Right lobe of liver (tissue), 4 donors: ENCODE results near the gene NAA60.

Experiments
- POLR2A ChIP-seq: fragments of 450-650 bp; IDR thresholded peaks from one replicate; pipeline ENCODE4 v1.6.1; 2017; ENCODE audit warnings: antibody characterized with exemption, mild to moderate bottlenecking
- TF ChIP-seq, protein P1 (sequence below), 4 donors: fragments of 200-600 bp in 3 of 4; fragments of 450-650 bp in 1 of 4; IDR thresholded peaks; one replicate each; pipeline versions ENCODE4 v1.5.1 to v1.8.0; 2016 to 2022; ENCODE audit warnings: antibody characterized with exemption in 4 of 4, mild to moderate bottlenecking in 2 of 4
- donor health status: DM: no; HTN: no; CAD: no.
- donor health status: DM: no; HTN: no; CAD: no.
- donor health status: DM: no; HTN: yes; CAD: no.

DNA sequence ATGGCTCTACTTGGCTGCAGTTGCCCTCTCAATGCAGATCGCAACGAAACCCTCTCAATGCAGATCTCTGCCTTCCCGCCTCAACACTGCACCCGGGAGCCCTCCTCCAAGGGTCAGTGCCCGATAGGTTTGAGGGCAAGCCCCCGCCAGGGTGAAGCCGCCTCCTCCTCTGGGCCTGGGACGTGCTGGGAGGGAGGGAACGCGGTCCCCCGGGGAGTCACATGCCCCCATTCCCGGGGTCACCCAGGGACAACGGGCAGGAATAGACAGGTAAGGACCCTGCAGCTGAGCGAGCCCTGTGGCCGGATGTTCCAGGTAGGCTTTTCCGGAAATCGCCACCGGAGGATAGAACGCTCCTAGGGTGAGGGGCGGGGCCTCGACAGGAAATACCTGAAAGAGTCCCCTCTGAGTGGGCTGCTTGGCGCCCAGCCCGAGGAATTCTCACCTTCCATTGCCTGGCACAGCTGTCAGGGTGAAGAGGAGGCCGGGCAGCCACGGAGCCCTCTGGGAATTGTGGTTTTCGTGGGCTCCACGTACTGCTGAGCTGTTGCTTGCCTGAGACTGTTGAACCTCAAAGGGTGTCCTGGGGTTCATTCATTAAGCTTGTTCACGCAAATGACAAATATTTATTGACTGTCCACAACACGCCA, 29.6 kb upstream of the NAA60 start:
- TF ChIP-seq, protein P1, sequence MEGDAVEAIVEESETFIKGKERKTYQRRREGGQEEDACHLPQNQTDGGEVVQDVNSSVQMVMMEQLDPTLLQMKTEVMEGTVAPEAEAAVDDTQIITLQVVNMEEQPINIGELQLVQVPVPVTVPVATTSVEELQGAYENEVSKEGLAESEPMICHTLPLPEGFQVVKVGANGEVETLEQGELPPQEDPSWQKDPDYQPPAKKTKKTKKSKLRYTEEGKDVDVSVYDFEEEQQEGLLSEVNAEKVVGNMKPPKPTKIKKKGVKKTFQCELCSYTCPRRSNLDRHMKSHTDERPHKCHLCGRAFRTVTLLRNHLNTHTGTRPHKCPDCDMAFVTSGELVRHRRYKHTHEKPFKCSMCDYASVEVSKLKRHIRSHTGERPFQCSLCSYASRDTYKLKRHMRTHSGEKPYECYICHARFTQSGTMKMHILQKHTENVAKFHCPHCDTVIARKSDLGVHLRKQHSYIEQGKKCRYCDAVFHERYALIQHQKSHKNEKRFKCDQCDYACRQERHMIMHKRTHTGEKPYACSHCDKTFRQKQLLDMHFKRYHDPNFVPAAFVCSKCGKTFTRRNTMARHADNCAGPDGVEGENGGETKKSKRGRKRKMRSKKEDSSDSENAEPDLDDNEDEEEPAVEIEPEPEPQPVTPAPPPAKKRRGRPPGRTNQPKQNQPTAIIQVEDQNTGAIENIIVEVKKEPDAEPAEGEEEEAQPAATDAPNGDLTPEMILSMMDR (IDR thresholded peaks at IDR 0.05) = no peak
- TF ChIP-seq POLR2A = no peak
